DOHH2 (cell line): Measurements from ENCODE around the gene MYO18A.

ENCODE experiments used
- CTCF ChIP-seq: fragments of 200-600 bp; sonication (generic); IDR thresholded peaks from one replicate; pipeline ENCODE4 v1.5.1; 2014; ENCODE audit warnings: antibody characterized with exemption, mild to moderate bottlenecking, low read depth, low read length; ENCODE audit not compliant: poor library complexity, severe bottlenecking
- EZH2phosphoT487 ChIP-seq: fragments of 200-600 bp; sonication (generic); IDR thresholded peaks from 2 replicates; pipeline ENCODE4 v1.6.1; 2017; ENCODE audit warnings: borderline replicate concordance, mild to moderate bottlenecking, antibody characterized with exemption, low read length, moderate library complexity, mixed read lengths

GRCh38 chr17:29066047-29066446 is 114.2 kb downstream of the MYO18A start:
- TF ChIP-seq EZH2phosphoT487 (no peak), CTCF (no peak)
